T47D (cell line): ENCODE results near the gene FARS2.

Experiments
- DNase-seq, 2 experiments: peaks; one replicate each; pipeline versions ENCODE4 v3.0.0 to v3.0.0-alpha.2; 2011 to 2012; ENCODE audit warnings: low read depth in 1 of 2, low spot score in 1 of 2
- JUND ChIP-seq: IDR thresholded peaks from 2 replicates; pipeline ENCODE4 v1.6.1; 2012; ENCODE audit warnings: low read depth
- in situ Hi-C: cut with HindIII; loops from 2 replicates; pipeline ENCODE4 v1.10.0; 2016; ENCODE audit warnings: low sequenced_read_pairs, low pct_unique_long_range_greater_than_20kb

The FARS2 gene

DNA sequence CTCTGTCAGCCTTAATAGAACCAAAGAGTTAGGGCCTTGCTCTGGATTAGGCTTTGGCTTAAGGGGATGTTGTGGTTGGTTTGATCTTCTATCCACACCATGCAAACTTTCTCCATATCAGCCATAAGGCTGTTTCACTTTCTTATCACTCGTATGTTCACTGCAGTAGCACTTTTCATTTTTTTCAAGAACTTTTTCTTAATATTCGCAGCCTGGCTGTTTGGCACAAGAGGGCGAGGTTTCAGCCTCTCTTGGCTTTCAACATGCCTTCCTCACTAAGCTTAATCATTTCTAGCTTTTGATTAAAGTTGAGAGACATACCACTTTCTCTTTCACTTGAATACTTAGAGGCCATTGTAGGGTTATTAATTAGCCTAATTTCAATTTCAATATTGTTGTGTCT lies 552.3 kb downstream of the FARS2 start:
- in situ Hi-C loops, result no loop called here
- TF ChIP-seq JUND, result no peak
- no peak for DNase-seq

DNA sequence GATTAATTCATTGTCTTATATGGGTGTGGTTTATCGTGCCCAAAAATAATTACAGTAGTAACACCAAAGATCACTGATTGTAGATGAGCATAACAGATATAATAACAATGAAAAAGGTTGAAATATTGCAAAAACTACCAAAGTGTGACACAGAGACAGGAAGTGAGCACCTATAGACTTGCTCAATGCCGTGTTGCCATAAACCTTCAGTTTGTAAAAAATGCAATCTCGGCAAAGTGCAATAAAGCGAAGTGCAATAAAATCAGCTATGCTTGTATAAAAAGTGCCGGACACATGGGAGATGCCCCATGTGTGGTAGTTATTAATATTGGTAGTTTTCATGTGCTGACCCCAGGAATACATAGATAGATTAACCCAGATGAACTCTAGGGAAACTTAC lies 552.8 kb downstream of the FARS2 start:
- in situ Hi-C loops, result no loop called here
- TF ChIP-seq JUND, result no peak
- DNase-seq, result no peak

DNA sequence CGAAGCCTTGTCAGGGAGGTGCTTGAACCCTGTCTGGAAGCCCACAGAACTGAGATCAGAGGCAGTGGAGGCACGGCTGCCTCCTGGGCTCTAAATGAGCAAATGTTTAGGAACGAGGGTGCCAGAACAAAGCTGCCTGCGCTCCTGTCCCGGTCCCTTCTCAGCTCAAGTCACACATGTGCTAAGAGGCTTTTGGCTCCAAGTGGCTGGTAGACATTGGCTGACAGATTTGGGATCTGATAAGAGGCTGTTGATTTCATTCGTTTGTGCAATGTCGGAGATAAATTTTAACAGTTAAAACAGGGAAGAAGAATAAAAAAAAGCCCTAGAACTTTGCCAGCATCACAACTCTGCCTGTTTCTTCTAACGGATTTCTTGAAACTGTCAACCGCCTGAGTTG lies 553.6 kb downstream of the FARS2 start:
- no peak for DNase-seq
- no peak for TF ChIP-seq JUND
- in situ Hi-C loops, result no loop called here

DNA sequence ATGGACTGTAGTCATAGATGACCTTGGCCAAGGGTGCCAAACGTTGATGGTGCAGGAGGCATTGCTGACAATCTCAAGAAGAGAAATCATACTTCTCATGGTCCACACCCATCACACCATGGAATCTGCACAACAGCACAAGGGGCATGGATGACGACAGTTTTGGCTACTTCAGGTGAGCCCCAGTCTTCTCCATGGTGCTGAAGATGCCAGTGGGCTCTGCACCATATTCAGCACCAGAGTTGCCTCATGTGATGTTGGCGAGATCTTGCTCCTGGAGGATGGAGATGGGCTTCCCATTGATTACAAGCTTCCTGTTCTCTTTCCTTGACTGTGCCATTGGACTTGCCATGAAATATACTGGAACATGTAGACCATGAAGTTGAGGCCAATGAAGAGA lies 556.6 kb downstream of the FARS2 start:
- in situ Hi-C loops, result no loop called here
- DNase-seq, result peak in 1 of 2 experiments; percentile 15

DNA sequence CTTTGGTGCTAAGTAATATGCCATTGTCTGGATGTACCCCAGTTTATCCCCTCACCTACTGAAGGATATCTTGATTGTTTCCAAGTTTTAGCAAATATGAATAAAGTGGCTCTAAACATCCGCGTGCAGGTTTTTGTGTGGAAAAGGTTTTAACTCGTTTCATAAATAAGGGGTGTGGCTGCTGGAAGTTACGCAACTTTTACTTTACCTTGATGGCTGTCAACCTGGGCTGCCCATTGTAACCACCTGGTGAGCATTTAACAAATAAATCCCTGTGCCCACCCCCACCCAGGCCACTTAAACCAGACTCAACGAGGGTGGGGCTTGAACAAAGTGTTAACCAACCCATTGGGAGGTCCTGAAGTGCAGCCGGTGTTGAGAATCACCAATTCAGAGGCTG lies 557.6 kb downstream of the FARS2 start:
- in situ Hi-C loops, result no loop called here

More for the DNA sequence above, 556.6 kb downstream of the FARS2 start:
- TF ChIP-seq JUND, result no peak

More for the DNA sequence above, 557.6 kb downstream of the FARS2 start:
- TF ChIP-seq JUND, result no peak
- DNase-seq, result no peak
